HEK293T (cell line): Measurements from ENCODE around the gene ITGA4.

Experiments
- ARNT ChIP-seq: fragments of 450-650 bp; IDR thresholded peaks from 2 replicates; pipeline ENCODE4 v1.6.1; 2017; ENCODE audit warnings: mild to moderate bottlenecking
- BHLHE40 ChIP-seq: fragments of 450-650 bp; IDR thresholded peaks from 2 replicates; pipeline ENCODE4 v1.6.1; 2016; ENCODE audit warnings: mild to moderate bottlenecking, moderate library complexity, borderline replicate concordance
- CTBP1 ChIP-seq: fragments of 450-650 bp; IDR thresholded peaks from 2 replicates; pipeline ENCODE4 v1.6.1; 2016; ENCODE audit warnings: borderline replicate concordance
- ELF4 ChIP-seq: fragments of 450-650 bp; IDR thresholded peaks from 2 replicates; pipeline ENCODE4 v1.6.1; 2017; ENCODE audit warnings: antibody characterized with exemption
- FOXA1 ChIP-seq: fragments of 450-650 bp; IDR thresholded peaks from 2 replicates; pipeline ENCODE4 v1.6.1; 2016; ENCODE audit warnings: mild to moderate bottlenecking
- FOXK2 ChIP-seq: fragments of 450-650 bp; IDR thresholded peaks from 2 replicates; pipeline ENCODE4 v1.6.1; 2016; ENCODE audit warnings: mild to moderate bottlenecking
- FOXM1 ChIP-seq: fragments of 450-650 bp; IDR thresholded peaks from 2 replicates; pipeline ENCODE4 v1.6.1; 2017; ENCODE audit warnings: mild to moderate bottlenecking, borderline replicate concordance
- HDGF ChIP-seq: fragments of 450-650 bp; IDR thresholded peaks from 2 replicates; pipeline ENCODE4 v1.6.1; 2017; ENCODE audit warnings: antibody characterized with exemption, borderline replicate concordance
- L3MBTL2 ChIP-seq: fragments of 450-650 bp; conservative IDR thresholded peaks from 2 replicates; pipeline ENCODE4 v1.6.1; 2016; ENCODE audit warnings: mild to moderate bottlenecking
- LEF1 ChIP-seq: fragments of 450-650 bp; IDR thresholded peaks from 2 replicates; pipeline ENCODE4 v1.6.1; 2017; ENCODE audit warnings: mild to moderate bottlenecking, borderline replicate concordance
- PKNOX1 ChIP-seq: fragments of 450-650 bp; IDR thresholded peaks from 2 replicates; pipeline ENCODE4 v1.6.1; 2016
- SP1 ChIP-seq: fragments of 450-650 bp; IDR thresholded peaks from 2 replicates; pipeline ENCODE4 v1.6.1; 2017
- SUZ12 ChIP-seq: fragments of 450-650 bp; IDR thresholded peaks from 2 replicates; pipeline ENCODE4 v1.6.1; 2016; ENCODE audit warnings: mild to moderate bottlenecking
- TARDBP ChIP-seq: fragments of 450-650 bp; IDR thresholded peaks from 2 replicates; pipeline ENCODE4 v1.6.1; 2016

GRCh38 chr2:181474222-181474881 lies 17.2 kb downstream of the ITGA4 start:
- TF ChIP-seq HDGF: no peak
- no peak for TF ChIP-seq FOXM1
- no peak for TF ChIP-seq SP1
- no peak for TF ChIP-seq ARNT
- no peak for TF ChIP-seq CTBP1
- no peak for TF ChIP-seq TARDBP
- no peak for TF ChIP-seq FOXK2
- no peak for TF ChIP-seq PKNOX1
- TF ChIP-seq BHLHE40: no peak
- no peak for TF ChIP-seq SUZ12
- TF ChIP-seq FOXA1: no peak
- no peak for TF ChIP-seq L3MBTL2
- TF ChIP-seq ELF4: no peak
- TF ChIP-seq LEF1: no peak
